ENCODE measurements around the gene COL27A1.

The COL27A1 gene

GRCh38 chr9:114109124-114109523, 46.2 kb upstream of the COL27A1 start:
- Histone ChIP-seq H3K4me2 (ENCODE audit: low read length) (no peak overlapping the region), H2AFZ (ENCODE audit: low read length) (no peak overlapping the region), H3K9me2 (ENCODE audit: low read depth, low read length) (no peaks in the 10 kb centered on the region)

GRCh38 chr9:114110180-114110579, 45.2 kb upstream of the COL27A1 start:
- Histone ChIP-seq H3K79me2 (ENCODE audit: insufficient read depth, low read length) (no peaks in the 10 kb centered on the region), H3K9ac (ENCODE audit: low read length) (no peak overlapping the region), H3K36me3 (ENCODE audit: insufficient read depth, low read length) (no peaks in the 10 kb centered on the region), H3F3A (ENCODE audit: insufficient read depth, low read length) (no peaks in the 10 kb centered on the region), H3K4me3 (ENCODE audit: low read depth, low read length, poor library complexity, severe bottlenecking) (no peak overlapping the region), H3K4me2 (ENCODE audit: low read length) (no peak overlapping the region), H2AFZ (ENCODE audit: low read length) (no peak overlapping the region), H3K9me3 (ENCODE audit: low read length) (no peaks in the 10 kb centered on the region), H3K27ac (ENCODE audit: low read depth, low read length, poor library complexity, severe bottlenecking) (no peak overlapping the region), H3K9me2 (ENCODE audit: low read depth, low read length) (no peaks in the 10 kb centered on the region), H4K20me1 (ENCODE audit: insufficient read depth, low read length) (no peaks in the 10 kb centered on the region), H3K27me3 (ENCODE audit: insufficient read depth, low read length) (peaks cover 6% of the 10 kb centered on the region; the same call in 1 of the 2 replicates), H3K4me1 (ENCODE audit: insufficient read depth, low read length, severe bottlenecking) (no peaks in the 10 kb centered on the region)
- no peak for TF ChIP-seq EZH2 (IDR thresholded peaks at IDR 0.05; ENCODE audit: borderline replicate concordance, low read length)
- TF ChIP-seq, protein P1, sequence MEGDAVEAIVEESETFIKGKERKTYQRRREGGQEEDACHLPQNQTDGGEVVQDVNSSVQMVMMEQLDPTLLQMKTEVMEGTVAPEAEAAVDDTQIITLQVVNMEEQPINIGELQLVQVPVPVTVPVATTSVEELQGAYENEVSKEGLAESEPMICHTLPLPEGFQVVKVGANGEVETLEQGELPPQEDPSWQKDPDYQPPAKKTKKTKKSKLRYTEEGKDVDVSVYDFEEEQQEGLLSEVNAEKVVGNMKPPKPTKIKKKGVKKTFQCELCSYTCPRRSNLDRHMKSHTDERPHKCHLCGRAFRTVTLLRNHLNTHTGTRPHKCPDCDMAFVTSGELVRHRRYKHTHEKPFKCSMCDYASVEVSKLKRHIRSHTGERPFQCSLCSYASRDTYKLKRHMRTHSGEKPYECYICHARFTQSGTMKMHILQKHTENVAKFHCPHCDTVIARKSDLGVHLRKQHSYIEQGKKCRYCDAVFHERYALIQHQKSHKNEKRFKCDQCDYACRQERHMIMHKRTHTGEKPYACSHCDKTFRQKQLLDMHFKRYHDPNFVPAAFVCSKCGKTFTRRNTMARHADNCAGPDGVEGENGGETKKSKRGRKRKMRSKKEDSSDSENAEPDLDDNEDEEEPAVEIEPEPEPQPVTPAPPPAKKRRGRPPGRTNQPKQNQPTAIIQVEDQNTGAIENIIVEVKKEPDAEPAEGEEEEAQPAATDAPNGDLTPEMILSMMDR (IDR thresholded peaks at IDR 0.05; ENCODE audit: low read length), result no peak

More at GRCh38 chr9:114109124-114109523, 46.2 kb upstream of the COL27A1 start:
- Histone ChIP-seq H3K36me3 (ENCODE audit: insufficient read depth, low read length) (no peaks in the 10 kb centered on the region), H4K20me1 (ENCODE audit: insufficient read depth, low read length) (no peaks in the 10 kb centered on the region), H3K79me2 (ENCODE audit: insufficient read depth, low read length) (no peaks in the 10 kb centered on the region), H3K9ac (ENCODE audit: low read length) (no peak overlapping the region), H3F3A (ENCODE audit: insufficient read depth, low read length) (no peaks in the 10 kb centered on the region), H3K27me3 (ENCODE audit: insufficient read depth, low read length) (peaks cover 6% of the 10 kb centered on the region; the same call in 1 of the 2 replicates), H3K4me3 (ENCODE audit: low read depth, low read length, poor library complexity, severe bottlenecking) (no peak overlapping the region), H3K27ac (ENCODE audit: low read depth, low read length, poor library complexity, severe bottlenecking) (no peak overlapping the region), H3K9me3 (ENCODE audit: low read length) (no peaks in the 10 kb centered on the region), H3K4me1 (ENCODE audit: insufficient read depth, low read length, severe bottlenecking) (no peaks in the 10 kb centered on the region)
- no peak for TF ChIP-seq EZH2 (IDR thresholded peaks at IDR 0.05; ENCODE audit: borderline replicate concordance, low read length)
- TF ChIP-seq, protein P1 (IDR thresholded peaks at IDR 0.05; ENCODE audit: low read length), result no peak

GRCh38 chr9:114112325-114112724, 43.0 kb upstream of the COL27A1 start:
- TF ChIP-seq EZH2 (IDR thresholded peaks at IDR 0.05; ENCODE audit: borderline replicate concordance, low read length), result no peak
- TF ChIP-seq, protein P1 (IDR thresholded peaks at IDR 0.05; ENCODE audit: low read length), result no peak
- H3K79me2 ChIP-seq (ENCODE audit: insufficient read depth, low read length), result no peaks in the 10 kb centered on the region
- H3F3A ChIP-seq (ENCODE audit: insufficient read depth, low read length), result no peaks in the 10 kb centered on the region
- no peak overlapping the region for H2AFZ ChIP-seq (ENCODE audit: low read length)
- no peaks in the 10 kb centered on the region for H3K9me3 ChIP-seq (ENCODE audit: low read length)
- no peaks in the 10 kb centered on the region for H3K4me1 ChIP-seq (ENCODE audit: insufficient read depth, low read length, severe bottlenecking)
- no peaks in the 10 kb centered on the region for H3K36me3 ChIP-seq (ENCODE audit: insufficient read depth, low read length)
- H4K20me1 ChIP-seq (ENCODE audit: insufficient read depth, low read length), result no peaks in the 10 kb centered on the region
- H3K9ac ChIP-seq (ENCODE audit: low read length), result no peak overlapping the region
- no peak overlapping the region for H3K4me2 ChIP-seq (ENCODE audit: low read length)
- no peak overlapping the region for H3K4me3 ChIP-seq (ENCODE audit: low read depth, low read length, poor library complexity, severe bottlenecking)
- H3K27me3 ChIP-seq (ENCODE audit: insufficient read depth, low read length), result peaks cover 6% of the 10 kb centered on the region; the same call in 1 of the 2 replicates
- no peaks in the 10 kb centered on the region for H3K9me2 ChIP-seq (ENCODE audit: low read depth, low read length)
- no peak overlapping the region for H3K27ac ChIP-seq (ENCODE audit: low read depth, low read length, poor library complexity, severe bottlenecking)

Measured in OCI-LY1 (cell line).